Measurements from ENCODE around the gene TNFRSF4.

Gene TNFRSF4

DNA sequence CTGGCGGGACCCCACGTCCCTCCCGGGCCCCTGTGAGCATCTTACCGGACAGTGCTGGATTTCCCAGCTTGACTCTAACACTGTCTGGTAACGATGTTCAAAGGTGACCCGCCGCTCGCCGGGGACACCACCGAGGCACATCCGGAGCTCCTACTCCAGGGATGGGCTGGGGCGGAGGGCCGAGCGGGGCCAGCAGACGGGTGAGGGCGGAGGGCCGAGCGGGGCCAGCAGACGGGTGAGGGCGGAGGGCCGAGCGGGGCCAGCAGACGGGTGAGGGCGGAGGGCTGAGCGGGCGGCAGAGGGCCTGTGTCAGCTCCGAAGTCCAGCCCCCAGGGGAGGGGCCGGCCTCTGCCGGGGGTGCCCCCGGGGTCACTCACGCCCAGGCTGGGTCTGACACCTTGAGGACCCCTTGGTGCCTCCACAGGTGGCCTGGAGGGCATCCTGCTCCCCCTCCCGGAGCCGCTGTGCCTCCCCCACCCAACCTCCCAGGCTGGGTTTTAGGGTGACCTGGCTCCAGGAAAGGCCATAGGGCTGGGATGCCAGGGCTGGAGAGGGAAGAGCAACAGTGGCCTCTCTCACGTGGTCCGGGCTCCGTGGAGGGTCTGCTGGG is 46.0 kb downstream of the TNFRSF4 start:
- TF ChIP-seq, protein P1, sequence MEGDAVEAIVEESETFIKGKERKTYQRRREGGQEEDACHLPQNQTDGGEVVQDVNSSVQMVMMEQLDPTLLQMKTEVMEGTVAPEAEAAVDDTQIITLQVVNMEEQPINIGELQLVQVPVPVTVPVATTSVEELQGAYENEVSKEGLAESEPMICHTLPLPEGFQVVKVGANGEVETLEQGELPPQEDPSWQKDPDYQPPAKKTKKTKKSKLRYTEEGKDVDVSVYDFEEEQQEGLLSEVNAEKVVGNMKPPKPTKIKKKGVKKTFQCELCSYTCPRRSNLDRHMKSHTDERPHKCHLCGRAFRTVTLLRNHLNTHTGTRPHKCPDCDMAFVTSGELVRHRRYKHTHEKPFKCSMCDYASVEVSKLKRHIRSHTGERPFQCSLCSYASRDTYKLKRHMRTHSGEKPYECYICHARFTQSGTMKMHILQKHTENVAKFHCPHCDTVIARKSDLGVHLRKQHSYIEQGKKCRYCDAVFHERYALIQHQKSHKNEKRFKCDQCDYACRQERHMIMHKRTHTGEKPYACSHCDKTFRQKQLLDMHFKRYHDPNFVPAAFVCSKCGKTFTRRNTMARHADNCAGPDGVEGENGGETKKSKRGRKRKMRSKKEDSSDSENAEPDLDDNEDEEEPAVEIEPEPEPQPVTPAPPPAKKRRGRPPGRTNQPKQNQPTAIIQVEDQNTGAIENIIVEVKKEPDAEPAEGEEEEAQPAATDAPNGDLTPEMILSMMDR (IDR thresholded peaks at IDR 0.05; ENCODE audit: low read depth, low read length) = no peak
- TF ChIP-seq POLR2A (IDR thresholded peaks at IDR 0.05; ENCODE audit: extremely low read depth, insufficient read length) = no peak
- TF ChIP-seq MYC (IDR thresholded peaks at IDR 0.05; ENCODE audit: low read depth, low read length) = no peak
- TF ChIP-seq, protein P2, sequence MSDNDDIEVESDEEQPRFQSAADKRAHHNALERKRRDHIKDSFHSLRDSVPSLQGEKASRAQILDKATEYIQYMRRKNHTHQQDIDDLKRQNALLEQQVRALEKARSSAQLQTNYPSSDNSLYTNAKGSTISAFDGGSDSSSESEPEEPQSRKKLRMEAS (IDR thresholded peaks at IDR 0.05; ENCODE audit: low read depth, low read length) = no peak

DNA sequence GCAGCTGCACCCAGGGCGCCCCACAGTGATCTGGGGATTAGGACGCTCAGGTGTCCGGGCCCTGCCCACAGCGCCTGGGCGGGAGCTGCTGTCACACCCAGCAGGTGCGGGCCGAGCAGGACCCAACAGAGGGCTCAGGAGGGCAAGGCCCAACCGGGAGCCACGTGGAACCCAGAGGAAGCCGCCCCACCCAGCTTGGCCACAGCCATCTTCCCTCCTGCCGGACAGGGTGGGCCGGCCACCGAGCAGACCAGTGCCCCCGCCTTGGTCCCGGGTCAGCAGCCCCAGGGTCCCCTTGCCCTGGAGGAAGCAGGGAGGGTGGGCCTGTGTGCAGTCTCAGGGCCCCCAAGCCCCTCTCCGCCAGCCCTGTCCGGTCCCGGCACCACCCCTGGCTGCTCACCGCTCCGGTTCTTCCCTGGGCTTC is 46.5 kb downstream of the TNFRSF4 start:
- DNase-seq (ENCODE audit: low read depth) = no peak
- TF ChIP-seq POLR2A (IDR thresholded peaks at IDR 0.05; ENCODE audit: extremely low read depth, insufficient read length) = no peak
- TF ChIP-seq, protein P2 (IDR thresholded peaks at IDR 0.05; ENCODE audit: low read depth, low read length) = no peak
- TF ChIP-seq, protein P1 (IDR thresholded peaks at IDR 0.05; ENCODE audit: low read depth, low read length) = no peak
- TF ChIP-seq MYC (IDR thresholded peaks at IDR 0.05; ENCODE audit: low read depth, low read length) = no peak
- no peak overlapping the region for H3K4me3 ChIP-seq (ENCODE audit: low read depth, low read length)

More for the DNA sequence above, 46.0 kb downstream of the TNFRSF4 start:
- H3K4me3 ChIP-seq (ENCODE audit: low read depth, low read length) = no peak overlapping the region
- no peak for DNase-seq (ENCODE audit: low read depth)

DNA sequence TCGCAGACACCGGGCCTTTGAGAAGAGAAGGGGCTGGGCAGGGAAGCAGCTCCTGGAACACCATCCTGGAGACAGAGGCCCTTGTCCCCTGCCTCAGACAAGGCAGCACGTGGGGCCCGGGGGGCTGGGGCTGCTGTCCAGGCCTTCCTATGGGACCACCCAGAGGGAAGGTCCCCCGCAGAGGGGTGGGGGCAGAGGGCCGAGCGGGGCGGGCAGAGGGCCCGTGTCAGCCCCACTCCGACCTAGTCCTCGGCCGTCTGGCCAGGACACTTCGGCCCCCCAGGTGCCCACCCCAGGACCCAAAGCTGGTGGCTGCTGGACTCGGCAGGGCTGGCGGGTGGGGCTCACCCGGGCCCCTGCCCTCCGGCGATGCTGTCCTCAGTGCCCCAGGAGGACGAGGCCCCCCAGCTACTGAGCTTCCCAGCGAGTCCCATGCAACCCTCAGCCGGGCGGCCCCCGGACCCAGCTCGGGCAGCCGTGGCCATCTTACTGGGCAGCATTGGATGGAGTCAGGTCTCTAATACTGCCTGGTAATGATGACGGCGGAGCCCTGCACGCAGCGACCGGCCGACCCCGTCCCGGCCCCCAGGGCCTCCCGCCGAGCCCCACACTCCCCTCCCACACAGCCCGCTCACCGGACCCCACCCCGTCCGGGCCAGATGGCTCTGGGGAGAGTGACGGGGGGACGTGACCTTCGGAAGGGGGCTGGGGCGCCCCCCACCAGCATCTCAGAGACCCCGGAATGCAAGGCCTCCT is 47.1 kb downstream of the TNFRSF4 start:
- H3K4me3 ChIP-seq (ENCODE audit: low read depth, low read length) = no peak overlapping the region
- TF ChIP-seq MYC (IDR thresholded peaks at IDR 0.05; ENCODE audit: low read depth, low read length) (no peak), POLR2A (IDR thresholded peaks at IDR 0.05; ENCODE audit: extremely low read depth, insufficient read length) (no peak)
- TF ChIP-seq, protein P2 (IDR thresholded peaks at IDR 0.05; ENCODE audit: low read depth, low read length) = no peak
- TF ChIP-seq, protein P1 (IDR thresholded peaks at IDR 0.05; ENCODE audit: low read depth, low read length) = no peak
- no peak for DNase-seq (ENCODE audit: low read depth)

DNA sequence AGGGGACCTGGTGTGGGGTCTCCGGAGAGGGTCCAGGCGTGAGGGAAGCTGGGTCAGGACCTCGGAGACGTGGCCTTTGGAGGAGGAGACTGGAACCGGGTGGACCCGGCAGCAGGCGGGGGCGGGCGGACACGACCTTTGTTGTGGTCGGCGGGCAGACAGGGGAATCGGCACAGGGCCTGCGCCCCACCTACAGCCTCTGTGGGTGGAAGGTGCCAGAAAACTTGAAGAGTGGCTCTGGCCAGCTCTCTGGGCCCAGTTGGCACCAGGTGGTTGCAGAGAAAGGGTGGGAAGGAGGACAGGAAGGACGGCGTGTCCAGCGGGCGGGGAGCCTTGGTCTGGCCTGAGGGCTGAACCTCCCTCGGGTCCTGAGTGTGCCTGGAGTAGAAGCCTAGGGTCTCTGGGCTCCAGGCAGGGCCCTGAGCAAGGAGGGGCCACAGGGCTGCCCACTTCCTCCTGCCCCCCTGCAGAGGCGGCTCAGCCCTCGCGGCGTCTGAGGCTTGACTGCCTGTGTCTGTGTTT is 48.0 kb downstream of the TNFRSF4 start:
- TF ChIP-seq MYC (IDR thresholded peaks at IDR 0.05; ENCODE audit: low read depth, low read length) (no peak), POLR2A (IDR thresholded peaks at IDR 0.05; ENCODE audit: extremely low read depth, insufficient read length) (no peak)
- TF ChIP-seq, protein P2 (IDR thresholded peaks at IDR 0.05; ENCODE audit: low read depth, low read length) = no peak
- TF ChIP-seq, protein P1 (IDR thresholded peaks at IDR 0.05; ENCODE audit: low read depth, low read length) = no peak
- no peak overlapping the region for H3K4me3 ChIP-seq (ENCODE audit: low read depth, low read length)

DNA sequence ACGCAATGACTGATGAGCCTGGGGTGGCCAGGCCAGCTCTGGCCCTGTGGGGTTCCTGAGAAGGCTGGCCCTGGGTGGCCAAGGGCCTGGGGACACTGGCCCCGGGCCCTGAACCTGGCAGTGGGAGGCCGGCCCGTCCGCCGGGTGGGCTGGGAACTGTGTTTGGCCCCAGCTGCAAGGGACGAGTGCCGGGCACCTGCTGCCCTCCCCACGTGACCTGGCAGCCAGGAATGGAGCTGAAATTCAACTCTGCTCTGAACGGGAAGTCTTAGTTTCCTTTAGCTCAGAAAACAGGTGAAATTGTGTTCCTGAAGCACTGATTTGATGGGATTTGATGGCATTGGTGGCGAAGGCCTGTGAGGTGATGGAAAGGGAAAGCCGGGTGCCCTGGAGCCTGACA is 48.5 kb downstream of the TNFRSF4 start:
- TF ChIP-seq, protein P2 (IDR thresholded peaks at IDR 0.05; ENCODE audit: low read depth, low read length) = no peak
- TF ChIP-seq MYC (IDR thresholded peaks at IDR 0.05; ENCODE audit: low read depth, low read length) = no peak
- TF ChIP-seq POLR2A (IDR thresholded peaks at IDR 0.05; ENCODE audit: extremely low read depth, insufficient read length) = no peak
- TF ChIP-seq, protein P1 (IDR thresholded peaks at IDR 0.05; ENCODE audit: low read depth, low read length) = no peak
- H3K4me3 ChIP-seq (ENCODE audit: low read depth, low read length) = no peak overlapping the region
- DNase-seq (ENCODE audit: low read depth) = no peak

More for the DNA sequence above, 48.0 kb downstream of the TNFRSF4 start:
- peak; percentile 67 for DNase-seq (ENCODE audit: low read depth)

All from NB4 (cell line).